ENCODE measurements around the gene RLN3.

RLN3 gene, protein sequence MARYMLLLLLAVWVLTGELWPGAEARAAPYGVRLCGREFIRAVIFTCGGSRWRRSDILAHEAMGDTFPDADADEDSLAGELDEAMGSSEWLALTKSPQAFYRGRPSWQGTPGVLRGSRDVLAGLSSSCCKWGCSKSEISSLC

DNA sequence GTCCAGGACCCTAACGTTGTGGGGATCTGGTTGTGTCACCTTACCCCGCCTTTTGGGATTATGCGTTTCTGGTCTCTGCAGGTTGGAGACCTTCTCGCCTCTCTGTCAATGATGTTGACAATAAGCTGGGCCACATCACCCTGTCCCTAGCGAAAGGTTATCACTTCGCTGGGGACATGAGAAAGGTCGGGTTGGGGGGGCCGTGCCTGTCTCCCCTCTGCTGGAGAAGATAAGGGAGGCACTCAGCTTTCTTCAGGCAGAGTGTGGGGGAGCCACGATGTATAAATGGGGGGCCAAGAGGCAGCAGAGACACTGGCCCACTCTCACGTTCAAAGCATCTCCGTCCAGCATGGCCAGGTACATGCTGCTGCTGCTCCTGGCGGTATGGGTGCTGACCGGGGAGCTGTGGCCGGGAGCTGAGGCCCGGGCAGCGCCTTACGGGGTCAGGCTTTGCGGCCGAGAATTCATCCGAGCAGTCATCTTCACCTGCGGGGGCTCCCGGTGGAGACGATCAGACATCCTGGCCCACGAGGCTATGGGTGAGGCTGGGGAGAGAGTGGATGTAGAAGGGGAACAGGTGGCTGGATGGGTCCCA is at the start of gene RLN3:
Gene RLN3 (plus strand): TSS at position 293 of the 595 bp plus-strand sequence. CDS start 57 bp downstream, at position 350.
- DNase-seq, result peak in 1 of 10 donors; percentile 36
- intact Hi-C loops (cut with DNase I), result no loop called here

DNA sequence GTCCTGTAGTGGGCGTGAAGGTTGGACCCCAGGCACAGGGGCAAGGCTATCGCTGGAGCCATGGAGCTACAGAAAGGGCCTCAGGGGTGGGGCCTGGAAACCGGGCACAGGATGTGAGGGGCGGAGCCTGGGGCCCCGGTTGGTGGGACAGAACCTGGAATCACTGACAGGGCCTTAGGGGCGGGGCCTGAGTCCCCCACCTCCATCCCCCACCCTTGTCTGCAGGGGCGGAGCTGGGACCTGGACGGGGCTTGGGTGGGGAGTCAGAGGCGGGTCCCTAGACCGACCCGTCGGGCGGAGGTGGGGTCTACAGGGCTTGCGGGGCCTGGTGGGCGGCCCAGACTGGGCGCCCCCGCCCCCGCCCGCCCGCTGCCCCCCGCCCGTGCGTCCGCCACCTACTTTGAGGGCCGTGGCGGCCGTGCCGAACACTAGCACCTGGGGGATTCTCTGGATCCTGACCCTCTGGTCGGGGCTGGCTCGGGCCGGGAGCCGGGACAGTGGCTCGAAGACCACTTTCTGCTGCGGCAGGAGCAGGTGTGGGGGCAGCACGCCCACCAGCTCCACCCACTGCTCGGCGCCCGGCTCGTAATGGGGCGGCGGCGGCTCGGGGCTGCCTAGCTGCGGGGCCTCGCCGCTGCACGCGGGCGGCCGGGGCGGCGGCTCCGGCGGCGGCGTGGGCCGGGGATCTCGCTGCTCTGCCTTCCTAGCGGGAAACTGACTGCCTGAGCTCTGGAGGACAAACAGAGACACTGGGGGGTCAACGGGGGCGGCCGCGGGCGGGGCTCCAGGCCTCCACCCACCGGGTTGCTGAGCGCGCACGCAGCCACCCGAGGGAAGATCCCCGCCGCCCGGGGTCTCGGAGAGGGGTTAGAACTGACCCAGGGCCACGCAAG is 49.4 kb upstream of the RLN3 start:
- peak in 6 of 10 donors; percentile 29 to 93 (median 52) for DNase-seq
- intact Hi-C loops (cut with DNase I), result no loop called here

DNA sequence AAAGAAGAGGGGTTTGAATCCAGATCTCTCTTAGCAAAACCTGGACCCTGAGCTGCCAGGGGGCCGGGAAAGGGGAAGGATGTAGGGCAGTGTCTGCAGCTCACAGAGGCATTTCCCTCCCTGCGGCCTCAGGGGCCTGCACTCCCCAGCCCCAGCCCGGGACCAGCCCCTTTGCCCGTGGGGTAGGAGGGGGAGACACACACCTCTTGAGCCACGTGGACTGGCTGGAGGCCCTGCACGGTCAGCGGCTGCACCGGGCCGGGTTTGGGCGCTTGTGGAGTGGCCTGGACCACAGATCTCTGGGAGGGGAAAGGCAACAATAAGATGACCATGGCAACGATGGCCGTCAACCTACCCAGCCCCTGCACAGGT is 48.7 kb upstream of the RLN3 start:
- intact Hi-C loops (cut with DNase I), result no loop called here
- no peak for DNase-seq

DNA sequence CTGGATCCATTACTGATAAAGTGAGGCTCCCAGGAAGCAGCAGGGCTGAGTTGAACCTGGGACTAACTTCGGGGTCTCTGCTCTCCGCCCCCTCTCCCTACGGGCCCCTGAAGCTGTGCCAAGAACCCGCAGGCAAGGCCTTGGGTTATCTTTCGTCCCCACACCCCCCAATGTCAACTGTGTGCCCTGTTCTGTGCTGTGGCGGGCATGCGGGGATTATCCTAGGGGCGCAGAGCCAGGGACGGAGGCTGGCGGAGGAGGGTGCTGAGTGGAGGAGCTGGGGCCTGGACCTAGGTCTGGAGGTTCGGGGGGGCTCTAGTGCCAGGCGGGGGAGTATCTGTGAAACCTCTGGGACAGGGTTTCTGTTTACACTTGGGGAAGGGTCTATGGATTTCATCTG is 48.3 kb upstream of the RLN3 start:
- intact Hi-C loops (cut with DNase I), result no loop called here
- DNase-seq, result peak in 1 of 10 donors; percentile 56

DNA sequence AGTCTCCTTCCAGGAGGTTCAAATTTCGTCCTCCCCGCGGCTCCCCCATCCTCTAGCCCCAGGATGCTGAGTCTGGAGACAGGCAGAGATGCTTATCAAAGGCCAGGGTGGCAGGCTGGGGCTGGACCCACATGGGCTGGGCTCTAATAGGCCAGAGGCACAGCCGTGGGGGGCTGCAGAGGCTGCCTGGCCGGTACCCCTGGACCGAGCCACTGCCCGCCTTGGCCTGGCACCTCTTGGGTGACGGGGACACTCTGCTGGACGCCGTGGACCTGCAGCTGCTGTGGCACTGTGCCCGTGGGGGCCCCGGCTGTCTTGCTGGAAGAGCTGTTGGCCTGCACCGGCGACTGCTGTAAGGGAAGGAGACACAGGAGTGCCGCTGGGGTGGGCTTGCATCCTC is 47.6 kb upstream of the RLN3 start:
- intact Hi-C loops (cut with DNase I), result no loop called here
- no peak for DNase-seq

DNA sequence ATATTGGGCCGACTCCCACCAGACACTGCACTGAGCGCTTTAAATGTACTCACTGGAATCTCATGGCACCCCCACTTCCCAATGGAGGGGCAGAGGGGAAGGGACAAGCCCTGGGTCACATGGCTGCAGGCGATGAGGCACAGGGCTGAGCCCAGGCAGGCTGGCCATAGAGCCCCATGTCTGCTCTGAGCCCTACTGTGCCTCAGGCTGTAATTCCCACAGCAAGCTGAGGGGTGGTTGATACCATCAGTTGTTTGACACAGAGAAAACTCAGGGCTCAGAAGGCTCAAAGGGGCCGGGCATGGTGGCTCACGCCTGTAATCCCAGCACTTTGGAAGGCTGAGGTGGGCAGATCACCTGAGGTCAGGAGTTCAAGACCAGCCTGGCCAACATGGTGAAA is 46.9 kb upstream of the RLN3 start:
- DNase-seq, result no peak
- intact Hi-C loops (cut with DNase I), result no loop called here

DNA sequence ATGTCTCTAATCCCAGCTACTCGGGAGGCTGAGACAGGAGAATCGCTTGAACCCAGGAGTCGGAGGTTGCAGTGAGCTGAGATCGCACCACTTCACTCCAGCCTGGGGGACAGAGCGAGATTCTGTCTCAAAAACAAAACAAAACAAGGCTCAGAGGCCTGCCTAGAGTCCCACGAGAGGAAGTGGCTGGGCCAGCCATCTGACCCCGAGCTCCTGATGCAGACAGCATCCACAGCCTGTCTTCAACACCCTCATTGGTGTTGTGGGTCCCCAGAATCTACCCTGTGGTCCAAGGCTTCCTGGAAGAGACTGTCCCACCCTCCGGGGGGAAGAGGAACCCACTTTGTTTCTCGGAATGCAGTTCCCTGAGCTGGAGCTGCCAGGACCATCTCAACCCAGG is 46.5 kb upstream of the RLN3 start:
- no peak for DNase-seq
- intact Hi-C loops (cut with DNase I), result no loop called here

DNA sequence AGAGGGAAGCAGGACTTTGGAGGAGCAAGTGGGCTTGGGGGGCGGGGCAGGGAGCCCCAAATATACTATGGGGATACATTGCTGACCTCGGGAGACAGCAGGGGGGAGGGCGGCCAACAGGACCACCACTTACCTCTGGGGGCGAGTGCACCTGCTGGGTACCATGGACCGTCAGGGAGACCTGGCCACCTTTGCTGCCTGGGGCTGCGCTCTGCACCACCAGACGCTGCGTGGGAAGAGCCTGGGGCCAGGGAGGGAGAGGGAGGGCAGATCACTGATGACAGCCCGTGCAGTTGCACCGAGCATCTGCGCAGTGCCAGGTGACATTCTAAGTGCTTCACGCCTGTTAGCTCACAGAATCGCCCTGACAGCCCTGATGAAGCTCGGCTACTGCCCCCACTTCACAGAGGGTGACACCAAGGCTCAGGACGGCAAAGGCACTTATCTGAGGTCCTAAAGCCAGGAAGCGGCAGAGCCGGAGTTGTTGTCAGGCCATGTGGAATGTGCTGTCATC is 45.9 kb upstream of the RLN3 start:
- no peak for DNase-seq
- intact Hi-C loops (cut with DNase I), result no loop called here

DNA sequence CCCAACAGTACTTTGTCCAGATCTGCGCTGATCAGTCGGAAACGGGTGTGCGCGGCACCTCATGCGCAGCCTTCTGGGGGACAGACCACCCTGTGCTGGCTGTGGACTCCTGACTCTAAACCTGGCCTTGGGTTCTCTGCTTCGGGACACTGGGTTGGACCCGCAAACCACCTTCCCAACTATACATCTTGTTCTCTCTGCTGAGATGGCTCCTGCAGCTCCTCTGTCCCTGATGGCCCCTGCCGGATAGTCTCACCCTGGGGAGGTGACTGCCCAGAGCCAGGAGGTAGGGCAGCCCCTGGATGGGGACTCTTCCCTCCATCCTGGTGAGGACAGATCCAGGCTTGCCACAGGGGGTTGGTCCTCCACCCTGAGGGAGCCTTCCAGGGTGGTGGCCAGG is 45.2 kb upstream of the RLN3 start:
- intact Hi-C loops (cut with DNase I), result no loop called here
- no peak for DNase-seq

DNA sequence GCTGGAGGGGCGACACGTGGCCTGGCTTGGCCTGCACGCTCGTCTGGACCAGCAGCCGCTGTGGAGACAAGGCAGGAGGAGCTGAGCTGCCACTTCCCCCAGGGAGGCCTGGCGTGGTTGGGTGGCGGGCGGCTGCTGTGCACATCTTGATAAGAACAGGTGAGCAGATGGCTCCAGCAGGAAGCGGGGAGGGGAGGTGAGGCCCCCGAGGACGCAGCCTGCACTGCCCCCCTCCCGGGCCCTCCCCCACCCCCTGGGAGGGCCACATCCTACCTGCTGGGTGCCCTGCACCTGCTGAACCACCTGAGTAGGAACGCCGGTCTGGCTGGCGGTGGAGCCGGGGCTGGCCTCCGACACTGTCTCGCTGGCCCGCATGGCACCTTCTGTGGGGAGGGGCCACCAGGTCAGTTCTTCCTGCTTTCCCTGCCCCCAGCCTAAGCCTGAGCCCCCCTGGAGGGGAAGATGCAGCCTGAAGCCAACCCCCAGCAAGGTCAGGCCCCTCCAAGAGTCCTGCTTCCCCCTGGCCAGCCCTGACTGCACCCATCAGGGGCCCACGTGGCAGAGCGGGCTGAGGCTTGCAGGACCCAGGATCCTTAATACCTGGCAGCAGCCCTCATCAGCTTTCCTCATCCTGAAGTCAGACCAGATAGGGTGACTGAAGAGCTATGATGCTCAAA is 44.6 kb upstream of the RLN3 start:
- intact Hi-C loops (cut with DNase I), result no loop called here
- DNase-seq, result peak in 1 of 10 donors; percentile 53

DNA sequence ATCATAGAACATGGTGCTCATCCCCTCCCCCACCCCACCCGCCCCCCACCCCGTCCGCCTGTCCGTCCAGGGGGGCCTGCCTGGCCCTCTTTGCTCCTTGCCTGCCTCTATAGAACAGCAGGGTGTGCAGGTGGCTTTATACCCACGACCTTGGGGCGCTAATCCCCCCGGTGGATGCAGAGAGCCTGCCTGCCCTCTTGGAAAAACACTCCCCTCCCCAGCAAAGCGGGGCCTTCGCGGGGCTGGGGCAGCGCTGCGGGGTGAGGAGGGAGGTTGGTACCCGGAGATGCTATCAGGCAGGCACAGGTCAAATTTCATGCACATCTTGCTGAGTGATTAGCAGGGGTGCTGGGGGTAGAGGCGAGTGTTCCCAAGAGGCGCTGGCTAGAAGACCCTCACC is 43.8 kb upstream of the RLN3 start:
- no peak for DNase-seq
- intact Hi-C loops (cut with DNase I), result no loop called here

DNA sequence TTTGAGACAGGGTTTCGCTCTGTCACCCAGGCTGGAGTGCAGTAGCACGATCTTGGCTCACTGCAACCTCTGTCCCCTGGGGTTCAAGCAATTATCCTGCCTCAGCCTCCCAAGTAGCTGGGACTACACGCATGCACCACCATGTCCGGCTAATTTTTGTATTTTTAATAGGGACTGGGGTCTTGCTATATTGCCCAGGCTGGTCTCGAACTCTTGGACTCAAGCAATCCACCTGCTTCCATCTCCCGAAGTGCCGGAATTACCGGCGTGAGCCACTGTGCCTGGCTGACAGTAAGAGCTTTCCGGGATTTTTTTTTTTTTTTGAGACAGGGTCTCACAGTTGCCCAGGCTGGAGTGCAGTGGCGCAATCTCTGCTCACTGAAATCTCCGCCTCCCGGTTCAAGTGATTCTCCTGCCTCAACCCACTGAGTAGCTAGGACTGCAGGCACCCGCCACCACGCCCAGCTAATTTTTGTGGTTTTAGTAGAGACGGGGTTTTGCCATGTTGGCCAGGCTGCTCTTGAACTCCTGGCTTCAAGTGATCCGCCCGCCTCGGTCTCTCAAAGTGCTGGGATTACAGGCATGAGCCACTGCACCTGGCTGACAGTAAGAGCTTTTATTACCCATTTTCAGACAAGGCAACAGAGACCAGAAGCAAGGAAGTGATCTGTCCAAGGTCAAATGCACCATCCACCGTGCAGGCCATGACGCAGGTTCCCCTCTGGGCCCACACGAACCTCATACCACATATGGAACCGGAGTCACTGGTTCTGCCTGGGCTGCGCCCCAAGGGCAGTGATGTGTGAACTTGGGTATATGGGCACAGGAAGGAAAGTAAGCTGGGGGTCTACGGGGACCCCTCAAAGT is 42.8 kb upstream of the RLN3 start:
- peak in 1 of 10 donors; percentile 47 for DNase-seq
- intact Hi-C loops (cut with DNase I), result no loop called here

DNA sequence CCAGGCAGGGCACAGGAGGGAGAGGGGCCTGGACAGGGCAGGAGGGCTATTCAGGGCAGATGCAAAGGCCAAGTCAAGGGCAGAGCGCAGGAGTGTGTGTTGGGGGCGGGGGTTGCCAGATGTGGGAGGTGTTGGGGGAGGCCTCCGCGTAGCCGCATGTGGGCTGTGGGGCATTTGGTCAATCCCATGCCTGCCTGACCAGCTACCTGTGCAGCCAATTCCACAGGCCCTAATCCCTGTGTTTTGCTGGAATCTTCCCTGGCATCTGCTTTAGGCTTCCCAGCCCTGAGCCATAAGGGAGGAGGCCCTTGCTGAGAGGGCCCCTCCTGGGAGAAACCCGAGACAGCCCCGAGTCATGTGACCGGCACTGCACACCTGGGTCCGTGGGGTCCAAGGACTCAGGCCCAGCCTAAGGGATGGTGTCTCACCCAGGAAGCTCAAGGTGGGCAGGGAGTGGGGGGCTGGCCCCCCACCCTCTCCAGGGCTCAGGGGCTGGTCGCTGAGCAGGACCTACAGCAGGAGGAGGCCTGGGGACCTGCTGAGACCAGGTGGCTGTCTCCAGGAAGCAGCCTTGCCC is 42.1 kb upstream of the RLN3 start:
- DNase-seq, result no peak
- intact Hi-C loops (cut with DNase I), result no loop called here

DNA sequence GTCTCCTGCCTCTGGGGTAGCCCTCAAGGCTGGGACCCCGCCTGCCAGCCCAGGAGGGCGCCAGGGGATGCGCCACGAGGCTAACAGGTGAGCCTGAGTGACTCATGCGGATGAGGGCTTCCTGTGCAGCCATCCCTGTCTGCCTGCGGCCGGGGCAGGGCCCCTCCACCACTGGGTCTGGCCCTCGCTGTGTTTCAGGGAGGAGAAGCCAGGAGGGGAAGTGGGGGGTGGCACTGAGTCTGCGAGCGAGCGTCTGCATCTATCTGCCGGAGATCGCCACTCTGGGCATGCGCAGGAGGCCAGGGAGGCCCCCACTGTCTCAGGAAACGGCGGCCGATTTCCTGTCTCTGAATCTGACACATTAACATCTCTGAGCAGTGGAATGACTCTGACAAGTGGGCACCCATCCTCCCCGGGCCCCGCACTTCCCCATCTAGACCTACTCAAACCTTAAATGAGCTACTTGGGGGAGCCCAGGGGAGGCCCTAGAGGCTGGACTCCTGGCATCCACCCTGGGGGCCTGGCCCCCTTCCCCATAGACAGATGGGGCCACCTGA is 41.5 kb upstream of the RLN3 start:
- peak; percentile 36 to 94 (median 68) for DNase-seq
- intact Hi-C loops (cut with DNase I), result no loop called here

DNA sequence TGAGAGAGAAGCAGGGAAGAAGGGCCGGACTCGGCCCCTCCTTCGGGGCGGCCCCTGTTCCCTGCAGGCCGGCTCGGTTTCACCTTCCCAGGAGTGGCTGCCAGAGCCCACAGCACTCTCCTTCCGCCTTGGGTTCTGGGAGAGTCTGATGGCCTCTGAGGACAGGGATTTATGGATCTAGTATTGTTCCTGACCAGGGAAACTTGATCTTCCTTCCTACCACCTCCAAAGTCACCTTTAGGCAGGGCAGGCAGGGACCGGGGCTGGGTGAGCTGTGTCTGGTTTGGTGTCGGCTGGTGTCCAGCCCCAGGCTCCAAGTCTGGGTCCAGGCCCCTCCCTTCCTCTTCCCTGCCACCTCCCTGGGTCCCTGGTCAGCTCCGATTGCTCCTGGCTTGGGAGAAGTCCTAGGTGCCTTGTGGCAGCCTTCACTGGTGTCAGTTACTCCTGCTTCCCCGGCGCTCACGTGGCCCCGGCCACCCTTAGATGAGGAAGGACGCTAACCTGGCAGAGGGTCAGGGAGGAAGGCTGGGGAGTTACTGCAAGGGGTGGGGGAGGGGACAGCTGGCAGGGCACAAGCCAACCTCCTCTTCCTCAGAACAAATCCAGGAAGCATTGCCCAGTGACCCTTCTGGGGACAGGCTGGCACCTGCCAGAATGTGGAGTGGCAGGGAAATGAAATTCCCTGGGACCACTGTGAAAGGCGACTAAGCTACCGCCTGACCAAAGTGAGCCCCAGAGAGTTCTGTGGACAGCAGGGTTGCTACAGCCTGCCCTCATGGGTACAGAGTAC is 40.7 kb upstream of the RLN3 start:
- DNase-seq, result peak in 2 of 10 donors; percentile 28 to 32
- intact Hi-C loops (cut with DNase I), result no loop called here

DNA sequence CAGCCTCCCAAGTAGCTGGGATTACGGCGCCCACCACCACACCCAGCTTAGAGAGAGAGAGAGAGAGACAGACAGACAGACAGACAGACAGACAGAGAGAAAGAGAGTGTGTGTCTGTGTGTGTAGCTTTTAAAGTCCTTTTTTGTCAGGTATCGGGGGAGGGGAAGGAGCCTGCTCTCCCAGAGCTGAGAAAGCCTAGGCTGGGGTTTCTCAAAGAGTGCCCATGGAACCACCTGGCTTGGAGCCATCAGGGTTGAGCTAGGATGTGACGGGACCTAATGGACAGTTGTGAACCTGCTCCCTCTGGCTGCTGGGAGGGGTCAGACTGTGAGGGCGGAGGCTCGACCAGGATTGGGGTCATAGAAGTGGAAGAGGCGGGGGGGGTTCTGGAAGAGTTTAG is 38.5 kb upstream of the RLN3 start:
- no peak for DNase-seq
- intact Hi-C loops (cut with DNase I), result no loop called here

DNA sequence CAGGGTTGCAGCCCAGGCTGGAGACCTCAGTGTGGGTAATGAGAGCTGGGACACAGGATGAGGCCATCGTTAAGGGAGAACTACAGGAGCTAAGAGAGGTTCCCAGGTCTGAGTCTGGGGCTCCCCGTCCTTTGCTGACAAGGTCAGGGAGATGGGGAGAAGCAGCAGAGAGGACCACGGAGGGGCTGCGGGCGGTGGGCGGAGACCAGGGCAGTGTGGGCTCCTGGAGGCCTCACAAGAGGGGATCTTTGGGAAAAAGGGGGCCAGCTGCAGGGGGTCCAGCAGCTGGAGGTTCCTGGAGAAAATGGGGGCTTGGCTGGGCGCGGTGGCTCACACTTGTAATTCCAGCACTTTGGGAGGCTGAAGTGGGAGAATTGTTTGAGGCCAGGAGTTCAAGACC is 37.9 kb upstream of the RLN3 start:
- no peak for DNase-seq

DNA sequence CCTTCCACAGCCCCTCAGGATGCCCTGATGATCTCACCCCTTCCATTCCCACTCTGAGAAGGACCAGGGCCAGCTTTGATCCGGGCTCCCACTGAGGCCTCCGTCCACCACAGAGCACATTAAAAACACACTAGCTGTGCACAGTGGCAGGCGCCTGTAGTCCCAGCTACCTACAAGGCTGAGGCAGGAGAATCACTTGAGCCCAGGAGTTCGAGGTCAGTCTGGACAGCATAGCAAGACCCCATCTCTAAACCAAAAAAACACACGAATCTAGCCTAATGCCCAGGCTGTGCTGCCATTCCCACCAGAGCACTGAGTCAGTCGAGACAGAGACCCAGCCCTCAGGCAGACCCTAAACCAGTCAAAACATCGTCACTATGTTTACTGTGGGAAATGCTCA is 35.9 kb upstream of the RLN3 start:
- DNase-seq, result no peak
- intact Hi-C loops (cut with DNase I), result no loop called here

More for the DNA sequence above, 37.9 kb upstream of the RLN3 start:
- intact Hi-C loops (cut with DNase I), result no loop called here
